ENCODE results near the gene KIAA1549. TPM values are rescaled to one million over a fixed set of nuclear protein-coding genes. Genes with fewer than 3 reads are reported as not detected.

Gene KIAA1549
- total and polyA plus RNA-seq, 2 of the 8 experiments (the other 6 are each of a cell fraction or from before 2014, with no cell fraction given) = 6.5 to 17.3 TPM

GRCh38 chr7:138916731-138917130 is 64.5 kb downstream of the KIAA1549 start (continued):
- TF ChIP-seq, protein P1, sequence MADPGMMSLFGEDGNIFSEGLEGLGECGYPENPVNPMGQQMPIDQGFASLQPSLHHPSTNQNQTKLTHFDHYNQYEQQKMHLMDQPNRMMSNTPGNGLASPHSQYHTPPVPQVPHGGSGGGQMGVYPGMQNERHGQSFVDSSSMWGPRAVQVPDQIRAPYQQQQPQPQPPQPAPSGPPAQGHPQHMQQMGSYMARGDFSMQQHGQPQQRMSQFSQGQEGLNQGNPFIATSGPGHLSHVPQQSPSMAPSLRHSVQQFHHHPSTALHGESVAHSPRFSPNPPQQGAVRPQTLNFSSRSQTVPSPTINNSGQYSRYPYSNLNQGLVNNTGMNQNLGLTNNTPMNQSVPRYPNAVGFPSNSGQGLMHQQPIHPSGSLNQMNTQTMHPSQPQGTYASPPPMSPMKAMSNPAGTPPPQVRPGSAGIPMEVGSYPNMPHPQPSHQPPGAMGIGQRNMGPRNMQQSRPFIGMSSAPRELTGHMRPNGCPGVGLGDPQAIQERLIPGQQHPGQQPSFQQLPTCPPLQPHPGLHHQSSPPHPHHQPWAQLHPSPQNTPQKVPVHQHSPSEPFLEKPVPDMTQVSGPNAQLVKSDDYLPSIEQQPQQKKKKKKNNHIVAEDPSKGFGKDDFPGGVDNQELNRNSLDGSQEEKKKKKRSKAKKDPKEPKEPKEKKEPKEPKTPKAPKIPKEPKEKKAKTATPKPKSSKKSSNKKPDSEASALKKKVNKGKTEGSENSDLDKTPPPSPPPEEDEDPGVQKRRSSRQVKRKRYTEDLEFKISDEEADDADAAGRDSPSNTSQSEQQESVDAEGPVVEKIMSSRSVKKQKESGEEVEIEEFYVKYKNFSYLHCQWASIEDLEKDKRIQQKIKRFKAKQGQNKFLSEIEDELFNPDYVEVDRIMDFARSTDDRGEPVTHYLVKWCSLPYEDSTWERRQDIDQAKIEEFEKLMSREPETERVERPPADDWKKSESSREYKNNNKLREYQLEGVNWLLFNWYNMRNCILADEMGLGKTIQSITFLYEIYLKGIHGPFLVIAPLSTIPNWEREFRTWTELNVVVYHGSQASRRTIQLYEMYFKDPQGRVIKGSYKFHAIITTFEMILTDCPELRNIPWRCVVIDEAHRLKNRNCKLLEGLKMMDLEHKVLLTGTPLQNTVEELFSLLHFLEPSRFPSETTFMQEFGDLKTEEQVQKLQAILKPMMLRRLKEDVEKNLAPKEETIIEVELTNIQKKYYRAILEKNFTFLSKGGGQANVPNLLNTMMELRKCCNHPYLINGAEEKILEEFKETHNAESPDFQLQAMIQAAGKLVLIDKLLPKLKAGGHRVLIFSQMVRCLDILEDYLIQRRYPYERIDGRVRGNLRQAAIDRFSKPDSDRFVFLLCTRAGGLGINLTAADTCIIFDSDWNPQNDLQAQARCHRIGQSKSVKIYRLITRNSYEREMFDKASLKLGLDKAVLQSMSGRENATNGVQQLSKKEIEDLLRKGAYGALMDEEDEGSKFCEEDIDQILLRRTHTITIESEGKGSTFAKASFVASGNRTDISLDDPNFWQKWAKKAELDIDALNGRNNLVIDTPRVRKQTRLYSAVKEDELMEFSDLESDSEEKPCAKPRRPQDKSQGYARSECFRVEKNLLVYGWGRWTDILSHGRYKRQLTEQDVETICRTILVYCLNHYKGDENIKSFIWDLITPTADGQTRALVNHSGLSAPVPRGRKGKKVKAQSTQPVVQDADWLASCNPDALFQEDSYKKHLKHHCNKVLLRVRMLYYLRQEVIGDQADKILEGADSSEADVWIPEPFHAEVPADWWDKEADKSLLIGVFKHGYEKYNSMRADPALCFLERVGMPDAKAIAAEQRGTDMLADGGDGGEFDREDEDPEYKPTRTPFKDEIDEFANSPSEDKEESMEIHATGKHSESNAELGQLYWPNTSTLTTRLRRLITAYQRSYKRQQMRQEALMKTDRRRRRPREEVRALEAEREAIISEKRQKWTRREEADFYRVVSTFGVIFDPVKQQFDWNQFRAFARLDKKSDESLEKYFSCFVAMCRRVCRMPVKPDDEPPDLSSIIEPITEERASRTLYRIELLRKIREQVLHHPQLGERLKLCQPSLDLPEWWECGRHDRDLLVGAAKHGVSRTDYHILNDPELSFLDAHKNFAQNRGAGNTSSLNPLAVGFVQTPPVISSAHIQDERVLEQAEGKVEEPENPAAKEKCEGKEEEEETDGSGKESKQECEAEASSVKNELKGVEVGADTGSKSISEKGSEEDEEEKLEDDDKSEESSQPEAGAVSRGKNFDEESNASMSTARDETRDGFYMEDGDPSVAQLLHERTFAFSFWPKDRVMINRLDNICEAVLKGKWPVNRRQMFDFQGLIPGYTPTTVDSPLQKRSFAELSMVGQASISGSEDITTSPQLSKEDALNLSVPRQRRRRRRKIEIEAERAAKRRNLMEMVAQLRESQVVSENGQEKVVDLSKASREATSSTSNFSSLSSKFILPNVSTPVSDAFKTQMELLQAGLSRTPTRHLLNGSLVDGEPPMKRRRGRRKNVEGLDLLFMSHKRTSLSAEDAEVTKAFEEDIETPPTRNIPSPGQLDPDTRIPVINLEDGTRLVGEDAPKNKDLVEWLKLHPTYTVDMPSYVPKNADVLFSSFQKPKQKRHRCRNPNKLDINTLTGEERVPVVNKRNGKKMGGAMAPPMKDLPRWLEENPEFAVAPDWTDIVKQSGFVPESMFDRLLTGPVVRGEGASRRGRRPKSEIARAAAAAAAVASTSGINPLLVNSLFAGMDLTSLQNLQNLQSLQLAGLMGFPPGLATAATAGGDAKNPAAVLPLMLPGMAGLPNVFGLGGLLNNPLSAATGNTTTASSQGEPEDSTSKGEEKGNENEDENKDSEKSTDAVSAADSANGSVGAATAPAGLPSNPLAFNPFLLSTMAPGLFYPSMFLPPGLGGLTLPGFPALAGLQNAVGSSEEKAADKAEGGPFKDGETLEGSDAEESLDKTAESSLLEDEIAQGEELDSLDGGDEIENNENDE (IDR thresholded peaks at IDR 0.05; ENCODE audit: insufficient replicate concordance, low read length) = no peak
- TF ChIP-seq RXRA (IDR thresholded peaks at IDR 0.05; ENCODE audit: insufficient read depth, low read depth, low read length) = no peak
- no peak for TF ChIP-seq TBP (IDR thresholded peaks at IDR 0.05; ENCODE audit: low read depth, low read length)
- TF ChIP-seq TEAD4 (IDR thresholded peaks at IDR 0.05; ENCODE audit: low read depth, low read length) = no peak
- TF ChIP-seq TAF7 (optimal IDR thresholded peaks at IDR 0.05; ENCODE audit: borderline replicate concordance, low read depth, low read length) = no peak
- no peak for TF ChIP-seq SP4 (IDR thresholded peaks at IDR 0.05; ENCODE audit: low read length)
- TF ChIP-seq CBX5 (IDR thresholded peaks at IDR 0.05; ENCODE audit: low read depth, low read length) = no peak
- no peak for TF ChIP-seq FOSL1 (IDR thresholded peaks at IDR 0.05; ENCODE audit: insufficient read depth, low read depth, low read length)
- no peak for TF ChIP-seq SRF (IDR thresholded peaks at IDR 0.05; ENCODE audit: low read depth, low read length)
- no peak for TF ChIP-seq KDM4A (IDR thresholded peaks at IDR 0.05; ENCODE audit: low read depth, low read length, severe bottlenecking)
- no peak for TF ChIP-seq E2F6 (IDR thresholded peaks at IDR 0.05)

Data from H1 (cell line).